ENCODE measurements around the gene ALG9.

Gene ALG9

DNA sequence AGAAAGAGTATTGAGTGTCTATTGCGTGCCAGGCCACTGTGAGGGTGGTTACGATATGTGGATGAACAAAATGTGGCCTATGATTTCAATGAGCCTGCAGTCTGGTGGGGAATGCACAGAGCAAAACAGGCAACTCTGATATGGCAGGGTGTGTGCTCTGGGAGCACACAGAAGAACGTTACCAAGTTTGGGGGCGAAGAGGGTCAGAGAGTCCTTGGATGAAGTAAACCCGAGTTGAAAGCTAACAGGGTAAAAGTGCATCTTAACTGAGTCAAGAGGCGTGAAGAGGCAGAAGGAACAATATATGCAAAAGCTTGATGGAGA lies 8.2 kb upstream of the ALG9 start:
- DNase-seq (ENCODE audit: low spot score) = no peak

DNA sequence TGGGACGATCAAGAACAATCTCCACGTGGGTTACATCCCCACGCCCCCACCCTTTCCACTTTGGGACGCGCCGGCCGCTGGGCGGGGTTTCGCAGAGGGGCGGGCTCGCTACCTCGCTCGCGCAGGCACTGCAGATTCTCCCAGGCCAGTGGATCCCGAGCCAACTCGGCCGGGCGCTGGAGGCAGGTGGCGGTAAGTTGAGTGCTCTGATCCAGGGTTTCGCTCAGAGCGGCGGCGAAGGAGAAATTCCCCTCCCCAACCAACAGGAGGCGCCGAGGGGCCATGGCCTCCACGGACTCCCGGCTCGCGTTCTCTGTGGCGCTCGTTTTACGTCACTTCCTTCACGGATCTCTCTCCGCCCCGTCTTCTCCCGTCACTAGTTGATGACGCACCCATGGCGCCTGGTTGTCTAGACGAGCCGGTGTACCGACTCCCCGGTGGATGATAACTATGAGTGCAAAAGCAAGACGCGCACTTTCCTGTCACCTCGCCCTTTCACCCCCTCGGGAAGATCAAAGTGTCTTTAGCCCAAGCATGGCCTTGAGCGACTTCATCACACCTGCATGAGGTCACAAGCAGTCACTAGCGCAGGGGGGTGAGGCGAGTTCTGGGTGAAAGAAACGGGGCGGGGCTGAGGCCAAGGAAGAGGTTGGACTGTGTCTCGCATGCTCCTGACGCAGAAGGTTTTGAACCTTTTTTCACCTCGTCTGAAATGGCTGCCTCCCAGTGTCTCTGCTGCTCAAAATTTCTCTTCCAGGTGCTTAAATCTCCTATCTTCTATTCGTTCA lies 7.7 kb upstream of the ALG9 start, which contains the start of the genes CFAP68 and FDXACB1:
CFAP68 (plus strand) TSS at position 693 of the 788 bp plus-strand sequence; CDS start at position 713, 20 bp downstream.
FDXACB1 (minus strand) TSS at position 317 of the 788 bp plus-strand sequence; CDS start at position 284, 33 bp downstream.
- peak; percentile 92 for DNase-seq (ENCODE audit: low spot score)

DNA sequence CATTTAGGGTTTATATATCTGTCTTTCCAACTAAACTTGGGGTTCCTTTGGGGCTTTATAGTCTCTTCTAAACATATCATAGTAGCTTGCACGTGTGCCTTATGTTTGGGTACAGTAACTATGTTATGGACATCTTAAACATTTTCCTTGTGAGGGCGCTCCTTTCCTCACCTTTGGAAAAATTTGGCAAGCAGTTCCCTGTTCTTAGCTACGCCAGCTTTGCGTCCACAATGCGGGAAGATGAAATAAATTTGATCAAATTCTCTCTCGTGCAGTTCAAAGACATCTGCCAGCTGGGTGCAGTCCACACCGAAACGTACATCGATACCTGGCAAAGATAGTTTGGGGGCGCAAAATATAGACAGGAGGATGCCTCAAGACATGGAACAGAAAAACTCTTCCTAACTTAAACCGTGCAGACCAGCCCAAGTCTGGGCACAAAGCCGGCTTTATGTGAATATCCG lies 7.0 kb upstream of the ALG9 start:
- no peak for DNase-seq (ENCODE audit: low spot score)

DNA sequence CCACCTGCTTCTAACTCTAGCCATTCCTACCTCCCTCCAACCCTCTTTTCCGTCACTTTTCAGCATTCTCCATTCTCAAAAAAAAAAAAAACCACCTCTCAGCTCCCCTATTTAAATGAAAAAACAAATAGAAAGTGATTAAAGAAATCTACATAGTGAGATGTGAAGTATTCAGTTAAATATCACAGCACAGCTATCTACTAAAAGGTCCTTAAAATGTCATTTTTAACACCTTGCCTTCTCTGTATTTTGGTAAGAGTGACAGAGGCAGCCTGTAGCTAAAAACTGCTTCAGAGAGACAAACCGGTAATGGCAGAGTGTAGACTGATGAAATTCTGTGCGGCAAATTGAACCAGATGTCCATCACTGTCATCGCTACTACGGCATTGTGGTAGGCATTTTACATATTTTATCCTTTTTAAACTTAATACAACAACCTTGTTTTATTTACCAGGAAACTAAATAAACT lies 346 bp upstream of the ALG9 start:
- no peak for DNase-seq (ENCODE audit: low spot score)

DNA sequence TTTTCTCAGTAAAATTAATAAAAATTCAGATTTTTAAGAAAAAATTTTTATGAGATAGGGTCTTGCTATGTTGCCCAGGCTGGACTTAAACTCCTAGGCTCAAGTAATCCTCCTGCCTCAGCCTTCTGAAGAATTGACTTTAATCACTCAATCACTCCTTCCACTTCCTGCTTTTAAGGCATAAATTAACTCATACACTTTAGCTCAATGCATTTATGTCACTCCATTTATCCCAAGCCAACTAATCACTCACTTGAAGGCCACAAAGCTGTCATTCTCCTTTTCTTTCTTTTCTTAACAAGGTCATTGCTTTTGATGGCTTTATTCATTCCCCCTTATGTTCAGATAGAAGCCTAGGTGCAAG lies 877 bp downstream of the ALG9 start:
- no peak for DNase-seq (ENCODE audit: low spot score)

DNA sequence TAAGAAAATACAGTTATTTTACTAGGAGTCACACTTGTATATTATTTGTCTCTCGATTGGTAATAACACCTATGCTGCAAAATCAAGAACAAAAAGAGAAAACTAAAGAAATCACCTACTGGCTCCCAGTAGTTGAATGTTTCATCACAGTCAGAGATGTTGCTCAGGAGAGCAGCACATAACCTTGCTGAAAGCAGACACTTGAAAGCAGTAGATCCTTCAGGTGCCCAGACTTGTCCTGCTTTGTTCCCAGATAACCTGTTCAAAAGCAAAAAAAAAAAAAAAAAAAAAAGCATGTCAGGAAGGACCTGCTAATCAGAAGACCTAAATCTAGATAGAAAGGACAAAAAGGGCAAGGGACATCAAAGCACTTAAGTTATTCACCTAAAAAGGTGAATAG lies 1.3 kb downstream of the ALG9 start:
- no peak for DNase-seq (ENCODE audit: low spot score)

DNA sequence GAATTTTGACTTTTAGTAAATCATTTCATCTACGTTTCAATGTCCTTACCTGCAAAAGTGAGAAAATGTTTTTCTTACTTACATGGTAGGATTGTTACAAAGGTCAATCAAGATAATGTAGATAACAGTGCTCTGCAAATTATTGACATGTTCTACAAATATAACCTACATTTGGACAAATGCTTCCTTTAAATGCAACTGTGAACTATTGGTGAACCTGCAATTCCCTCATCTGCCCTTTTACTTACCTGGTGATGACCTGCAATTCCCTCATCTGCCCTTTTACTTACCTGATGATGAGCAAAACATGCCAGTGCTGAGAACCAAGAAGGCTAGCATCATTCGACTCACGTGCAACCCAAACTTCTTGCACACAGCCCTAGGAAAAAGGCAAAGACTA lies 11.1 kb downstream of the ALG9 start:
- DNase-seq (ENCODE audit: low spot score) = no peak

DNA sequence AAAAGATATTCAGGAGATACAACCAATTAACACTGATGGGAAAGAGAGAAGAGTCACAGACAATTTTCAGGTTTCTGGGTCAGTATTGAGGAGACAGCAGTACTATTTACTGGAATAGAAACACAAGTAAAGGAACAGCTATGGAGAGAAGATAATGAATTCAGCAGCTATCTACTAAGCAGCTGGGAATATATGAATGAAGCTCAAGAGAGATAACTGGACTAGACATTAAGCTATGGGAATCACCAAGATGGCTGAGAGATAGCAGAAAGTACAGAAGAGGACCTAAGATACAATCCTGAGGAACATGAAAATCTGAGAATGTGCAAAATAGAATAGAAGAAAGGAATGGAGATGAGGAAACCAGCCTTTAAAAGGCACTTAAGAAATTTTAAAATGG lies 15.9 kb downstream of the ALG9 start:
- no peak for DNase-seq (ENCODE audit: low spot score)

DNA sequence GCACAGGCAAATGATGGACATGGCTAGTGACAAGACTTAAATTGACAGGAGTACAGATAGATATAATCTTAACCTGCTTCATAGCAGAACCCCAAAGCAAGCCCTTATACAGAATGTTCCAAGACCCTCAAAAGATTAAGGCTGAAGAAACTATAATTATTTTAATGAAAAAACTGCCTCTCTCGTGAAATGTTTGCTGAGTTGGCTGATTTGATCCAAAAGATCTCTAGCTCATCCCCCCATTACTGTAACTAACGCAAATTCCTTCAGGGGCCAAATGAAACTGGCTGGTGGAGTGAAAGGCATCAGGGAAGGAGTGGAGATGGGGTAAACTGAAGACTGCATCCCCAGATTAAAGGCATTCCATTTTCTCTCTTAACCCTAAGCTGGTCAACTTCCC lies 19.3 kb downstream of the ALG9 start:
- no peak for DNase-seq (ENCODE audit: low spot score)

DNA sequence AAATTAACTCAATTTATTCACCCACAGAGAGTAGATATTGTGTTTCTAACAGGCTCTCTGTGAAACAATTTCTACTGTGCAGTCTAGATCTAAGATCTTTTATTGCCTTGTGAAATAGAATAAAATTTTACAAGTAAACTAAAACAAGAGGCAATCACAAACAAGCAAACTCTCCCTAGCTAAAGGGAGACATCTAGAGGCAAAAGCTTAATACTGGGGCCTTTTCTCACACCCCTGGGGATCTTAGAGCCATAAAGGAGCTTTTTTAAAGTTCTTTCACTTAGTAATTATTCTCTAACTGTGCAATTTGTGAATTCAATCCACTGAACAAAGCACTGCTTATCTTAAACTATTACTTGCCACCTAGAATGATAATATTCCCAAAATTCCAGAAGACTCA lies 19.7 kb downstream of the ALG9 start:
- DNase-seq (ENCODE audit: low spot score) = no peak

DNA sequence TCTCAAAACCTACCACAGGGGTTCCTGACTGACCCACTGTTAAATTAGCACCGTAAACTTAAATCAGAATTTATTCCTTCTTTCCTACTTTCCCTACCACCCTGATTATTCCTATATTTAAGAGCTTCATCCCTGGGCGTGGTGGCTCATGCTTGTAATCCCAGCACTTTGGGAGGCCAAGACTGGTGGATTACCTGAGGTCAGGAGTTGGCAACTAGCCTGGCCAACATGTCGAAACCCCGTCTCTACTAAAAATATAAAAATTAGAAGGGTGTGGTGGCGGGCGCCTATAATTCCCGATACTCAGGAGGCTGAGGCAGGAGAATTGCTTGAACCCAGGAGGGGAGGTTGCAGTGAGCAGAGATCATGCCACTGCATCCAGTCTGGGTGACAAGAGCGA lies 20.3 kb downstream of the ALG9 start:
- DNase-seq (ENCODE audit: low spot score) = no peak

DNA sequence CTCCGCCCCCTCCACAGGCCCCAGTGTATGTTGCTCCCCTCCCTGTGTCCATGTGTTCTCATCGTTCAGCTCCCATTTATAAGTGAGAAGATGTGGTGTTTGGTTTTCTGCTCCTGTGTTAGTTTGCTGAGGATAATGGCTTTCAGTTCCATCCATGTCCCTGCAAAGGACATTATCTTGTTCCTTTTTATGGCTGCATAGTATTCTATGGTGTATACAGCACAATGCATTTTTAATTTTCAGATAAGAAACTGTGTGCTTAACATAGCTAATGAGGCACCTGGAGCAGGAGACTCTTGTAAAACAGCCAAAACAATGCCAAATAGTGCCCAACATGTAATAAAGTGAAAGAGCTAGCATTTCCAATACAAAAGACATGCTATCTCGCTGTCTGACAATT lies 21.8 kb downstream of the ALG9 start:
- no peak for DNase-seq (ENCODE audit: low spot score)

DNA sequence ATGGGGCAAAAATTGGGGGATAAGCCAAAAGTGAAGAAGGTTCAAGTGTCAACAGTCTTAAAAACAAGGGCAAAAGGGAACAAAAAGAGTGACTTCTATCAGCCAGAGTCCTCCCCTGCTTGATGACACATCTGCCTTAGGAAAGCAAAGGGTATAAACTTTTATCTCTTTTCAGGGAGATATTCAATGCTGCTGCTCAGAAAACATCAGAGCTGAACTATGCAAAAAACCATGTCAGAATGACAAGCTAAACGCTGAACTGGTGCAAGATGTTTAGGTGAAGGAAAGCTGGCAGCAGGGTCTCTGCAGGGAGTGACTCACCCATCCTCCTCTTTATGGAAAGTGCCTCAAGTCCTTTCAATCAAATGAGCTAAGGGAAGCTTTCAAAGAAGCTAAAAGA lies 24.7 kb downstream of the ALG9 start:
- DNase-seq (ENCODE audit: low spot score) = peak; percentile 32

DNA sequence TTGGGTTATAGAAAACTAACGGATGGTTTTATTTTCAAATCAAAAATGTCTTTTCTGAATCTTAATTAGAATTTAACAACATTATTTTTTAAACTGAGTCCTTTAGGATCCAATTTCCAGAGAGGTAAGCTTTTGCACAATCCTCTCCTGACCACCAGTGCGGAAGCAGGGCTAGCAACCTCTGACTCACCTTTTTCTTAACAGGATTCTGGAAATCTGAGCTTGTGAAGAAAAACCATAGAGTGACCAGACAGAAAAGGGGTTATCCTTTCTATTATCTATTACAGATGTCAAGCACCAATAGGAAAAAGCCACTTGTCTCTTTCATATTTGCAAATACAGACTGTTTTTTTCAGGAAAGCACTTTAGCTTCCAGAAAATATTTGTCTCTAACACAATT lies 25.3 kb downstream of the ALG9 start:
- no peak for DNase-seq (ENCODE audit: low spot score)

DNA sequence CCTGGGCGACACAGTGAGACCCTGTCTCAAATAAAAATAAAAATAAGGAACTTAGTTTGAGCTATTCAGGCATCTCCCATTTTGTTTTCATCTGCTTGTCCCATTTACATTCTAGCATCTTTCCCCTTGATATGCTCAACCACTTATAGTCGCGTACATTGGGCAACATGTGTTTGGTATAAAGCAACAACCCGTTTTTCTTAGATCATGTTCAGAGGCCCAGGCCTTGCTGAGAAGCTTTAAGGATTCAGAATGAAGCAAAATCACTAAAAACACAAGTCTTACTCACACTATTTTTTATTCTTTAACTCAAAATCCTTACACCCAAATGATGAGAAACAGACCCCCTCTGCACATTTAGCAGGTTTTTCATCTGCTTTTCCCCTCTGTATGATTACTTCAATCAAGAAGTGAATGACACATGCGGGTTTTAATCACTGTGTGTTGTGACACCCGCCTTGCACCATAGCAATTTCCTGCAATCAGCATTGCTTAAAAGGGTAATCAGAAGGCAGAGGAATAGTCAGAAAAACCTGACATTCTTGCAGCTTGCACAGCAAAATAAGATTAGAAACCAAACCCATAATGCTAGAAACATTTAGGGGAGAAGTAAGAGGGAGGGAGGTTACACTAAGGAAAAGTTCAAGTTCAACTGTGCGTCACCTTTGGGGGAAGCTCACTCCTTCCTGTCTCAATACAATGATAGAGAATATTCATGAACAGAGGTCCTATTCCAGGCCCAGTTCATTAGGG lies 25.9 kb downstream of the ALG9 start:
- no peak for DNase-seq (ENCODE audit: low spot score)

DNA sequence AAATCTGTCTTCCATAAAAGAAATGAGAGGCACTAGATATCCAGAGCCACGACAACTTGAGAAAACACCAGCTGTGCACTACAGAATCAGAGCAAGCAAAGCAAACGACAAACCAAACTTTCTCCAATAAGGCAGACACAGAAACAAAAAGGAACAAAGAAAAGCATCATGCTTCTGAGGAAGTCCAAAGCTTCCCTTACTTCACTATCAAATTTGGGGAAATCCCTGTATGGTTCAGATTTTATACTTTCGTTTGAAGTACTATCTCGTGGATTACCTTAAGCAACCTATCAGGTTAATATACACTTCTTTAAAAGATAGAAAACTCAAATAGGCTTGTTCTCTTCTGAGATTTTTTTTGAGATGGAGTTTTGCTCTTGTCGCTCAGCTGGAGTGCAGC lies 27.7 kb downstream of the ALG9 start:
- no peak for DNase-seq (ENCODE audit: low spot score)

DNA sequence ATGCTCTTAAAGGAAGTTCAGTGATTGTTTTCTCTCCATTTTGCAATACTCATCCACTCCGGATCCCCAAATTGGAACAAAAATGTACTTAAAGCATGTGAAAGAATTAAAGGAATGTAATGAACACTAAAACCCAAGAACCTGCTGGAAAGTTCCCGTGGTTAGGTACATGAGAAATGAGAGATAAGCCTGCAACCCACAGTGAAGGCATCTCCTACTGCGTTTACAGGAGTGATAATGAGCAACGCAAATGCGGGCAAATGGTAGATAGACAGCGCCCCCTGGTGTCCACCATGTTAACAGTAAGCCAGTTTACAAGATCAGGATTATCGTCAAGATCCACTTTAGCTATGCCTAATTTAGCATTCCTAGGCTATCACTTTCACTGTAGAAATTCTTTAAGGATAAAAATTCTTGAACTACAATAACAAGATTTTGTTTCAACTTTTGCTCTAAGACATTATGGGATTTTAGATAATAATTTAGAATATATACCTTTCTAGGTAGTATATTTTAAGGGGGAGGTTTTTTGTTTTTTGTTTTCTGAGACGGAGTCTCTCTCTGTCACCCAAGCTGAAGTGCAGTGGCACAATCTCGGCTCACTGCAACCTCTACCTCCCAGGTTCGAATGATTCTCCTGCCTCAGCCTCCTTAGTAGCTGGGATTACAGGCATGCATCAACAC lies 29.9 kb downstream of the ALG9 start:
- DNase-seq (ENCODE audit: low spot score) = peak; percentile 58

DNA sequence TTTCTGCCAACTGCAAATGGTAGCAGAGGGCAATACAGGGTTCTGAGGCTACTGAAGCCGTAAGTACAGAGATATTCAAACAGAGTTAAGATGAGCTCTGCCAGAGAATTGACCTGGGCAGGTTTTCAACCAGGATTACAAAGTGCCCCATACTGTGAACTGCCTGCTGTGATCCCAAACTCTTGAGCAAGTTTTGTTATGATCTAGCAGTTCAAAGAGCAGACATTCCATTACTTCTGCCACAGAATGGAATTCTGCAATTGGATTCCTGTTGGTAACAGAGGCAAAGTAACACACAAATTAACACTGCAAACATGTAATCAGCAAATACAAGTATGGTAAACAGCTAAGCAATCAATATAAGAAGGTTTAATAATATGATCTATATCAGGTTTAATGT lies 31.2 kb downstream of the ALG9 start:
- no peak for DNase-seq (ENCODE audit: low spot score)

DNA sequence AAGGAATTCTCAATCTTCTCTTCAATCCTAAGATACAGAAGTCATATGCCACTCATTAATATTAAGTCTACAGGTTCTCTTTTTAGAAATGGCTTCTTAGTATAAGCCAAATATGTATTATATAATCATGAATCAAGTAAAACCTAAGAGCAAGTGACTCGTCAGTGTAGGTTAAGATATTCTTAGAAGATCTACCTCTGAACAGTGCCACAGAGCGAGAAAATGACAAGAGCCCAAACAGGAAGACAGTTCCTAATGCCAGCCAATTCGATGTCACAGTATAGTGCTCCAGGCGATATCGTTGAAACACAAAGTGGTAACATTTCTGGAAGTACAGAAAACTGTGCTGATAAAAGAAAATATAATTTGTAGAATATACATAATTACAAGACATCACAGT lies 33.3 kb downstream of the ALG9 start:
- DNase-seq (ENCODE audit: low spot score) = no peak

DNA sequence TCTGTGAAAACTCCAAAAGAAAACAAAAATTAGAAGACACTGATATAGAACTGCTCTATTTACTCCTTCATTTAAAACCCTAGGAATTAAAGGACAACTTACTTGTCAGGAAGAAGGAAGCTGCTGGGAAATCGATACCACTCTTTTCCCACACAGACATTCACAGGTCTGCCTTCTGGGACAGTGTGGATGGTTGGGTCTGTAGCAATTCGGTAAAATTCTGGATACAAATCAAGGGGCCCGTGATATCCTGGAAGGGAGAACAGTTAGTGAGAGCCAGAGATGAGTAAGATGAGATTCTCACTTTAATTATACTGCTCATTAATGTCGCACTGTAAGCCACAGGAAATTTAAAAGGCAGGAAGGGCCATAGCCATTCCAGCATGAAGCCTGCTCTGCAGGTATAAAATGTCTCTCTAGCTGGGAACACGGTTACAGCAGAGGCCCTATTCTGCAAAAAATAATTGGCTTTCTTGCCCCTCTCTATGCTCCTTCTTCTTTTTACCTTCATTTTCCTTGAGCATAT lies 34.0 kb downstream of the ALG9 start:
- no peak for DNase-seq (ENCODE audit: low spot score)

DNA sequence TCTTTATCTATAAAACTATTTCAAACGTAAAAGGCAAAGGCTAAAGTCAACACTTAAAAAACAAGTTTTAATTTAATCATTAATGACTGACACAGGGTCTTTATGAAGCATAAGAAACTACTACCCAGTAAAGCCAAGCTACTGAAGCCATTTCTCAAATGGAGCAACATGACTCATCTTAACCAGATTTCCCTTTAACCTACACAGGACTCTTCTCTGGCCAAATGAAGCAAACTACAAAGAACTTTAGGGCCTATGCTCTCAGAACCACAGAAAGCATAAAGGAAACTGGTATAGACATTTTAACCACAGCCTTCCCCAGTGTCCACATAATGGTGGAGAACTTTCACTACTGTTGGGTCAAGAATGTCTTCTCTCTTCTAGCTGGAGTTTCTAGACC lies 34.7 kb downstream of the ALG9 start:
- no peak for DNase-seq (ENCODE audit: low spot score)

DNA sequence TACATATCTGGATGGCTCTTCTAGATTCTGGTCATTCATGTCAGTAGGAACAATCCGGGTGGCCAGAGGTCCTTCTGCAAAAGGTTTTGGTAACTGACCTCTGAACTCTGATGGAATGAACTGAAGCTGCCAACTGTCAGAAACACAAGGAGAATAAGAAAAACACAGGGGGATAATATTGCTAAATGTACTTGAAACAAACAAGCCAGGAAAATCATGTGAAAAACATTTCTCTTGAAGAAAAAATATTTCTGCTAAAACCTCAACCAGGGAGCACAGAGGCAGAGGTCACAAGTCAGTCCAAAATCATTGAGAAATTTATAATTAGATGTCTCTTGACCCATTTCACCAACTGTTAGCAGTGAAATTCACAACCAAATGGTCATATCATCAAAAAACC lies 35.2 kb downstream of the ALG9 start:
- DNase-seq (ENCODE audit: low spot score) = no peak

DNA sequence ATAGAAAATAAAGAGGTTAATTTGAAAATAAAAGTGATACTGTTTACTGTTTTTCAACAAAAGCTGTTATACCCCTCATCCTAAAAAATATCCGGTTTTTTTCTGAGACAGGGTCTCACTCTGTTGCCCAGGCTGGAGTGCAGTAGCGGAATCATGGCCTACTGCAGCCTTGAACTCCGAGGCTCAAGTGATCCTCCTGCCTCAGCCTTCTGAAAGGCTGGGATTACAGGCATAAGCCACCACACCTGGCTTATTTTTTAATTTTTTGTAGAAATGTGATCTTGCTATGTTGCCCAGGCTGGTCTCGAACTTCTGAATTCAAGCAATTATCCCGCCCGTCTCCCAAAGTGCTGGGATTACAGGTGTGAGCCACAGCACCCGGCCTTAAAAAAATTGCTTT lies 35.7 kb downstream of the ALG9 start:
- DNase-seq (ENCODE audit: low spot score) = no peak

Data from hepatic stellate cell (primary cell).